Measurements from ENCODE around the gene STX1A. TPM values are rescaled to one million over a fixed set of nuclear protein-coding genes. Genes with fewer than 3 reads are reported as not detected.

The STX1A gene
- total and polyA plus RNA-seq, 2 of the 4 experiments (the other 2 are of a cell fraction), result 9.3 to 22.0 TPM

DNA sequence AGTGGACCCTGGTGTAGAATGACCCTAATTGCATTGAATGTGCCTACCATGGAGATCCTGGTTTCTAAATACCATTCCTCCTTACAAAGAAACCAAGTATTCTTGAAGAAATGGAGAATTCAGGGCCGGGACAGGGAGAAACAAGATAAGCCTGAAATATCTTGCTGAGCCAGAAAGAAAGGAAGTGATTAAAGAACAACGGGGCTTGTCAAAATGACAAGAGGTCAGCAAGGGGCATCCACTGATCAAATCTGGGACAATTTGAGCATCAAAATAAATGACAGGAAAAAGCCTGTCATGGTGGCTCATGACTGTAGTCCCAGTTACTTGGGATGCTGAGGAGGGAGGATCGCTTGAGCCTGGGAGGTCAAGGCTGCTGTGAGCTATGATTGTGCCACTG is 11.0 kb upstream of the STX1A start:
- H3K79me1 ChIP-seq (ENCODE audit: low read depth in 1 of 2, low read length in 2 of 2), result peaks cover 0 to 6% of the 10 kb centered on the region in 2 experiments; a peak in 1 of 4 replicates
- TF ChIP-seq SMC3 (IDR thresholded peaks at IDR 0.05; ENCODE audit: low read depth, low read length), result no peak
- TF ChIP-seq, protein P1, sequence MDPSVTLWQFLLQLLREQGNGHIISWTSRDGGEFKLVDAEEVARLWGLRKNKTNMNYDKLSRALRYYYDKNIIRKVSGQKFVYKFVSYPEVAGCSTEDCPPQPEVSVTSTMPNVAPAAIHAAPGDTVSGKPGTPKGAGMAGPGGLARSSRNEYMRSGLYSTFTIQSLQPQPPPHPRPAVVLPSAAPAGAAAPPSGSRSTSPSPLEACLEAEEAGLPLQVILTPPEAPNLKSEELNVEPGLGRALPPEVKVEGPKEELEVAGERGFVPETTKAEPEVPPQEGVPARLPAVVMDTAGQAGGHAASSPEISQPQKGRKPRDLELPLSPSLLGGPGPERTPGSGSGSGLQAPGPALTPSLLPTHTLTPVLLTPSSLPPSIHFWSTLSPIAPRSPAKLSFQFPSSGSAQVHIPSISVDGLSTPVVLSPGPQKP (IDR thresholded peaks at IDR 0.05; ENCODE audit: borderline replicate concordance, low read depth, low read length), result no peak
- TF ChIP-seq RAD21 (IDR thresholded peaks at IDR 0.05; ENCODE audit: low read length), result no peak
- TF ChIP-seq RCOR1 (IDR thresholded peaks at IDR 0.05; ENCODE audit: insufficient replicate concordance, low read length), result no peak
- TF ChIP-seq, protein P2, sequence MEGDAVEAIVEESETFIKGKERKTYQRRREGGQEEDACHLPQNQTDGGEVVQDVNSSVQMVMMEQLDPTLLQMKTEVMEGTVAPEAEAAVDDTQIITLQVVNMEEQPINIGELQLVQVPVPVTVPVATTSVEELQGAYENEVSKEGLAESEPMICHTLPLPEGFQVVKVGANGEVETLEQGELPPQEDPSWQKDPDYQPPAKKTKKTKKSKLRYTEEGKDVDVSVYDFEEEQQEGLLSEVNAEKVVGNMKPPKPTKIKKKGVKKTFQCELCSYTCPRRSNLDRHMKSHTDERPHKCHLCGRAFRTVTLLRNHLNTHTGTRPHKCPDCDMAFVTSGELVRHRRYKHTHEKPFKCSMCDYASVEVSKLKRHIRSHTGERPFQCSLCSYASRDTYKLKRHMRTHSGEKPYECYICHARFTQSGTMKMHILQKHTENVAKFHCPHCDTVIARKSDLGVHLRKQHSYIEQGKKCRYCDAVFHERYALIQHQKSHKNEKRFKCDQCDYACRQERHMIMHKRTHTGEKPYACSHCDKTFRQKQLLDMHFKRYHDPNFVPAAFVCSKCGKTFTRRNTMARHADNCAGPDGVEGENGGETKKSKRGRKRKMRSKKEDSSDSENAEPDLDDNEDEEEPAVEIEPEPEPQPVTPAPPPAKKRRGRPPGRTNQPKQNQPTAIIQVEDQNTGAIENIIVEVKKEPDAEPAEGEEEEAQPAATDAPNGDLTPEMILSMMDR (conservative IDR thresholded peaks at IDR 0.05; ENCODE audit: low read depth, low read length), result no peak
- TF ChIP-seq, protein P3, sequence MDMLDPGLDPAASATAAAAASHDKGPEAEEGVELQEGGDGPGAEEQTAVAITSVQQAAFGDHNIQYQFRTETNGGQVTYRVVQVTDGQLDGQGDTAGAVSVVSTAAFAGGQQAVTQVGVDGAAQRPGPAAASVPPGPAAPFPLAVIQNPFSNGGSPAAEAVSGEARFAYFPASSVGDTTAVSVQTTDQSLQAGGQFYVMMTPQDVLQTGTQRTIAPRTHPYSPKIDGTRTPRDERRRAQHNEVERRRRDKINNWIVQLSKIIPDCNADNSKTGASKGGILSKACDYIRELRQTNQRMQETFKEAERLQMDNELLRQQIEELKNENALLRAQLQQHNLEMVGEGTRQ (IDR thresholded peaks at IDR 0.05; ENCODE audit: low read depth, low read length), result no peak
- BruUV-seq (replicated peaks), result no TSS peak
- ChIA-PET CTCF (interaction anchor here (1.2 kb wide), 1 partner anchor 124 kb away, joined by 3 read pairs; no protein-coding TSS in a partner anchor), POLR2A (ENCODE audit: unreplicated experiment) (no interaction called here)
- H2BK5ac ChIP-seq (ENCODE audit: low read depth, low read length, poor library complexity, severe bottlenecking), result no peak overlapping the region
- H4K8ac ChIP-seq (ENCODE audit: low read depth in 2 of 2, low read length in 2 of 2), result no peak overlapping the region
- no peak overlapping the region for H3K4me3 ChIP-seq (ENCODE audit: insufficient read depth, low read depth, low read length)
- H2AK5ac ChIP-seq (ENCODE audit: low read depth, low read length), result no peak overlapping the region
- in situ Hi-C loops (cut with MboI; ENCODE audit: low sequenced_read_pairs), result loop anchor here (5.0 kb wide), 1 partner anchor 123 kb away; no protein-coding TSS in a partner anchor
- H3K9ac ChIP-seq (ENCODE audit: low read depth, low read length), result no peak overlapping the region
- no peak overlapping the region for H3K56ac ChIP-seq (ENCODE audit: extremely low read depth, insufficient read depth, low read length)
- no peaks in the 10 kb centered on the region for H3K9me1 ChIP-seq (ENCODE audit: insufficient read depth, low read length)
- H3K23ac ChIP-seq (ENCODE audit: low read depth, low read length), result no peak overlapping the region
- H2AK9ac ChIP-seq (replicated peaks; ENCODE audit: low read depth, low read length, poor library complexity), result no peak overlapping the region
- no peak overlapping the region for H2BK15ac ChIP-seq (ENCODE audit: low read depth, low read length)
- H3K9me3 ChIP-seq (ENCODE audit: control insufficient read depth, insufficient read depth, low read length), result no peaks in the 10 kb centered on the region
- H2BK120ac ChIP-seq (ENCODE audit: low read depth, low read length), result no peak overlapping the region
- H3K4ac ChIP-seq (ENCODE audit: low read depth, low read length), result no peak overlapping the region
- no peaks in the 10 kb centered on the region for H3K36me3 ChIP-seq (ENCODE audit: control insufficient read depth, insufficient read depth, low read length)
- no peak overlapping the region for H4K5ac ChIP-seq (ENCODE audit: low read depth, low read length)
- no peak overlapping the region for H3K27ac ChIP-seq (ENCODE audit: insufficient read depth, low read length)
- no peak overlapping the region for H3K18ac ChIP-seq (ENCODE audit: low read depth, low read length)
- no peaks in the 10 kb centered on the region for H4K20me1 ChIP-seq (ENCODE audit: insufficient read depth, low read length)
- ATAC-seq (ENCODE audit: low read depth), result no peak
- no peak for DNase-seq
- H3K4me2 ChIP-seq (ENCODE audit: low read depth, low read length), result no peak overlapping the region
- H4K91ac ChIP-seq (ENCODE audit: insufficient read depth, low read depth, low read length), result no peak overlapping the region
- H2AFZ ChIP-seq (replicated peaks; ENCODE audit: low read length, poor library complexity), result no peak overlapping the region
- dilution Hi-C loops (cut with HindIII; ENCODE audit: low sequenced_read_pairs, unreplicated experiment), result no loop called here
- no peak overlapping the region for H3K14ac ChIP-seq (replicated peaks; ENCODE audit: low read depth, low read length)
- no peaks in the 10 kb centered on the region for H3K4me1 ChIP-seq (ENCODE audit: control insufficient read depth, insufficient read depth, low read length)
- WGBS, 2 experiments (ENCODE audit: extremely low coverage in 2 of 2, insufficient read length in 1 of 2), result no CpG with 5 or more reads among the region's 3 CpGs
- no peak overlapping the region for H2BK20ac ChIP-seq (ENCODE audit: low read depth, low read length)
- intact Hi-C loops (cut with micrococcal nuclease), result no loop called here
- H3K27me3 ChIP-seq (ENCODE audit: control insufficient read depth, insufficient read depth, low read length), result no peaks in the 10 kb centered on the region
